ENCODE measurements around the gene ZC3H18.

DNA sequence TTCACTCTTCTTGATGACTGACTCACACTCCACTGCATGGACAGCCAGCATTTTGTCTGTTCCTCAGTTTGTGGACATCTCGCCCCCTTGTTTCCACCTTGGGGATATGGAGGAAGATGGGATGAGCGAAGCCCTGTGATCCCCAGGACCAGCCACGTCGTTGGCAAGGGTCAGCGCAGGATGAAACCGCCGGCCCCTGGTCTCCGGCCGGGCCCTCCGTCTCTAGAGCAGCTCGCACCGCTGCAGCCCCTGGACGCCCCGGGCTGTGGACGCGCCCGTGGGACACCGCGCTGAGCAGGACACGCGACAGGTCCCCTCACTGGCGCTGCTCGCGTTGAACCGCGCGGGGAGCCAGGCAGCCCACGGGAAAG, 604 bp upstream of the ZC3H18 start:
- TF ChIP-seq YY1 (IDR thresholded peaks at IDR 0.05; ENCODE audit: insufficient read depth, insufficient read length) (no peak), ZNF274 (IDR thresholded peaks at IDR 0.05; ENCODE audit: low read depth, low read length) (no peak)
